Skeletal muscle cell (primary cell): Measurements from ENCODE around the gene GSTM2.
A peak's percentile ranks its signal among the peaks of the same experiment; 100 is the strongest.
"Not testable (repeated sequence)": the region's sequence is repeated elsewhere in the genome, so short reads cannot be mapped to it uniquely, and the experiment has no call there.

Experiments
- DNase-seq: peaks from one replicate; pipeline ENCODE4 v3.0.0-alpha.2; 2010; ENCODE audit warnings: low read depth
- H3K4me3 ChIP-seq: 2 replicates; pipeline ENCODE4 v1.5.1; 2011; ENCODE audit warnings: low read depth, mild to moderate bottlenecking, control low read depth, low read length, moderate library complexity

Gene GSTM2

GRCh38 chr1:109704173-109704572 lies 36.3 kb downstream of the GSTM2 start:
- H3K4me3 ChIP-seq: no peak overlapping the region
- DNase-seq: no peak

- DNase-seq: no peak
Measured at GRCh38 chr1:109705411-109705810, 37.6 kb downstream of the GSTM2 start.

DNA sequence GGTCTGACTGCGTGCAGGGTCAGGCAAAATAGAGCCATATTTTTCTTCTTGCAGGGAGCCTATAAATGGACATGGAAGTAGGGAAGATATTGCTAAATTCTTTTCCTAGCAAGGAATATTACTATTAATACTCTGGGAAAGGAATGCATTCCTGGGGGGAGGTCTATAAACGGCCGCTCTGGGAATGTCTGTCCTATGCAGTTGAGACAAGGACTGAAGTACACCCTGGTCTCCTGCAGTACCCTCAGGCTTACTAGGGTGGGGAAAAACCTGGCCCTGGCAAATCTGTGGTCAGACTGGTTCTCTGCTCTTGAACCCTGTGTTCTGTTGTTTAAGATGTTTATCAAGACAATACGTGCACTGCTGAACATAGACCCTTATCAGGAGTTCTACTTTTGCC lies 41.1 kb downstream of the GSTM2 start:
- H3K4me3 ChIP-seq, DNase-seq: not testable (repeated sequence)

More at GRCh38 chr1:109705411-109705810, 37.6 kb downstream of the GSTM2 start:
- no peak overlapping the region for H3K4me3 ChIP-seq

DNA sequence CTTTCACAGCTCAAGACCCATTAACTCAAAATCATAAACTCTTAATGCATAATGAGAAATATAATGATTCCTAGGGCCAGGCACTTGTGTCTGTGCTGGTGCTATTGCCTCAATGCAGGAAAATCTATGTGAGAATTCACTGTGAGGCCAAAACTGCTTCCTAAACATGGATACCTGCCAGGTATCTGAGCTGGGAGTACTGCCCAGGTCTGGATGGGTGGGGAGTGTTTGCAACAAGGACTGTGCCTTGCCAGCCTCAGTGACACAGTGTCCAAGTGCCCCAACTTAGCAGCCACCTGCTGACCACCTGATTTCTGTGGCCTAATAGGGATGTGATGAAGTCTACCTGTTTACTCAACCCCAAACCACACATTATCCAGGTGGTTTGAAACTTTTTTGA lies 42.0 kb downstream of the GSTM2 start:
- H3K4me3 ChIP-seq, DNase-seq: not testable (repeated sequence)

DNA sequence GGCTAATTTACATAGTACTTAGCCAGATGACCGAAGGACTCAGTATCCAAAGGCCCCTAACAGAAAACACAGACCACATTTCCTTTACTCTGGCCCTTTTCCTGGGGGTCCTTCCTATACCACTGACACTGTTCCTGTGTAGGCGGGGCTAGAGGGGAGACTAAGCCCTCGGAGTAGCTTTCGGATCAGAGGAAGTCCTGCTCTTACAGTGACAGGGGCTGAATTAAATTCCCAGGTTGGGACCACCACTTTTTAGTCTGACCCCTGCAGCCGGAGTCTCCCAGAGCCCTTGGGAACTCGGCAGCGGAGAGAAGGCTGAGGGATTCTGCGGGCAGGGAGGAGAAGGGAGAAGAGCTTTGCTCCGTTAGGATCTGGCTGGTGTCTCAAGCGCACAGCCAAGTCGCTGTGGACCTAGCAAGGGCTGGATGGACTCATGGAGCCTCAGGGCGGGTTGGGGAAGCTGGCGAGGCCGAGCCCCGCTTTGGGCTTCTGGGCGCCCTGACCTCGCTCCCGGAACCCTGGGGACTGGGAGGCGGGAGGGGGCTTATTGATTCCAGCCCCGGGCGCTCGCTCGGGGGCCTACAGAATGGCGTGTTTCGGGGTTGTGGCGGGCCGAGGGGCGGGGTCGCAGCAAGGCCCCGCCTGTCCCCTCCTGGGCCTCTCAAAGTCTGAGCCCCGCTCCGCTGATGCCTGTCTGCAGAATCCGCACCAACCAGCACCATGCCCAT lies 43.9 kb downstream of the GSTM2 start, which contains the start of gene GSTM5:
GSTM5 (plus strand) TSS at position 659 of the 728 bp plus-strand sequence; CDS start at position 721, 62 bp downstream.
- H3K4me3 ChIP-seq: peak within 1 kb of the TSS; percentile 18
- DNase-seq: not testable (repeated sequence)

DNA sequence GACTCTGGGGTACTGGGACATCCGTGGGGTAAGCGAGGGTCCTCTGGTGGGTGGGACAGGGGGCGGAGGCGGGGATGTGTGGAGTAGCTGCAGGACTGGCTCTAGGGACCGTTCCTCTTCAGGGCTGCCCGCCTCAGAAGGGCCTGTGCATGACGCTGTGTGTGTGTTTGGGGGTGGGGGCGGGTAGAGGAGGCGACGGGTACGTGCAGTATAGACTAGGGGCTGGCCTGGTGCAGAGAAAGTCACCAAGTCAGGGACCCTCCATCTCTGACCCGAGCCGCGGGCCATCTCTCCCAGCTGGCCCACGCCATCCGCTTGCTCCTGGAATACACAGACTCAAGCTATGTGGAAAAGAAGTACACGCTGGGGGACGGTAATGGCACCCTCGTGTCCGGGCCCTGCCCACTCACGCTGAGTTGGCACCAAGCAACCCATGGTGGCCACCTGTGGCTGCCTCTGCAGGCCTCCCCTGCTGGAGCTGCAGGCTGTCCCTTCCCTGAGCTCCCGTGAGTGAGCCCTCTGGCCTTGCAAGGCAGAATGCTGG lies 44.5 kb downstream of the GSTM2 start:
- H3K4me3 ChIP-seq: peak overlapping the region; percentile 18
- no peak for DNase-seq

DNA sequence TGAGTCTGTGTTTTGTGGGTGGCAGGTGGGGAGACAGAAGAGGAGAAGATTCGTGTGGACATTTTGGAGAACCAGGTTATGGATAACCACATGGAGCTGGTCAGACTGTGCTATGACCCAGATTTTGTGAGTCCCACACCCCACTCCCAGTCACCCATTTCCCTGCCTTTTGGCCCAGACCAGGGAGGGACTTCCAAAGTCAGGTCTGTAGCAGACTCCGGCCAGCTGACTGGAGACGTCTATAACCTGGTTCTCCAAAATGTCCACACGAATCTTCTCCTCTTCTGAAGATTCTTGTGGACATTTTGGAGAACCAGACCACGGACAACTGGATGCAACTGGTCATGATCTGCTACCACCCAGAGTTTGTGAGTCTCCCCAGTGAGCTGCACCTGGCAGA lies 45.8 kb downstream of the GSTM2 start:
- DNase-seq: no peak
- no peak overlapping the region for H3K4me3 ChIP-seq

DNA sequence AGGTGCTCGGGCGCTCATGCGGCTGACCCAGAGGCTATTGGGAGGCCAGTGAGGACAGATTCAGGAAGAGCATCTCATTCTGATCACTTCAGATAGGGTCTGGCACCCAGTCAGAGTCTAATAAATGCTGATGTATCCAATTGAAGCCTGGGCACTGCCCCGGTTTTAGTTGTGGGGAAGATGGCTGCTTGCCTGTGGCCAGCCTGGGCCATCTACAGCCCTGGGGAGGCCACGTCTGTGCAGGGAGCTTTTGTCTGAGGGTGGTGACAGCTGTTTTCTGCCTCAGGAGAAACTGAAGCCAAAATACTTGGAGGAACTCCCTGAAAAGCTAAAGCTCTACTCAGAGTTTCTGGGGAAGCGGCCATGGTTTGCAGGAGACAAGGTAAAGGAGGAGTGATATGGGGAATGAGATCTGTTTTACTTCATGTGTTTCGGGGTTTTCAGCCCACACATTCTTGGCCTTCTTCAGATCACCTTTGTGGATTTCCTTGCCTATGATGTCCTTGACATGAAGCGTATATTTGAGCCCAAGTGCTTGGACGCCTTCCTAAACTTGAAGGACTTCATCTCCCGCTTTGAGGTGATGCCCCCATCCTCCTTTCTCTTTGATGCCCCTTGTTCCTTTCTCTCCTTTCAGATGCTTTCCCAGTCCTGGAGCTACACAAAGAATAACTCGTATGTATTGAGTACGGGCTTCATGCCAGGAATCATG lies 47.0 kb downstream of the GSTM2 start:
- no peak overlapping the region for H3K4me3 ChIP-seq
- DNase-seq: no peak

DNA sequence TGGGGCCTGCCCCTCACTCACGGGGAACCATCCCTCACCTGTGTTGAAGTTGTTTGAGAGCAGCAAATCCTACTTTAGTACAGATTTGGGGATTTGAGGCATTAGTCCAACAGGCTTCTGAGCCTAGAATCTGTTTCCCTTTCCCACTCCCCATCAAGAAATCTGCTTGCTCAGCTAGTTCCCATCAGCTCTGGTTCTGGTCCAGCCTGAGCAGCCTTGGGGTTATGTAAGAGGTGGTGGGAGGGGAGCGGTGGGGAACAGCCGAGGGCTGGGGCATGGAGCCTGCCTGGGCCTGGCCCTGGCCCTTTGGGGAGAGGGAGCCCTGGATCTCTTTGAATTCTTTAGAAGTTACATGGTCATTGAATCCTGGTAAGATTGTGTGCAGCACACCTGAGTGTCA lies 48.3 kb downstream of the GSTM2 start:
- no peak for DNase-seq
- no peak overlapping the region for H3K4me3 ChIP-seq

GRCh38 chr1:109716570-109717090 lies 48.8 kb downstream of the GSTM2 start:
- no peak for DNase-seq

DNA sequence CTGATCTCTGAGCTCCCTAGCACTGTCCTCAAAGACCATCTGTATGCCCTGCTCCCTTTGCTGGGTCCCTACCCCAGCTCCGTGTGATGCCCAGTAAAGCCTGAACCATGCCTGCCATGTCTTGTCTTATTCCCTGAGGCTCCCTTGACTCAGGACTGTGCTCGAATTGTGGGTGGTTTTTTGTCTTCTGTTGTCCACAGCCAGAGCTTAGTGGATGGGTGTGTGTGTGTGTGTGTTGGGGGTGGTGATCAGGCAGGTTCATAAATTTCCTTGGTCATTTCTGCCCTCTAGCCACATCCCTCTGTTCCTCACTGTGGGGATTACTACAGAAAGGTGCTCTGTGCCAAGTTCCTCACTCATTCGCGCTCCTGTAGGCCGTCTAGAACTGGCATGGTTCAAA lies 49.9 kb downstream of the GSTM2 start:
- no peak overlapping the region for H3K4me3 ChIP-seq
- DNase-seq: no peak

More at GRCh38 chr1:109716570-109717090, 48.8 kb downstream of the GSTM2 start:
- no peak overlapping the region for H3K4me3 ChIP-seq

GRCh38 chr1:109718495-109718894 lies 50.6 kb downstream of the GSTM2 start:
- no peak for DNase-seq
- no peak overlapping the region for H3K4me3 ChIP-seq

GRCh38 chr1:109719337-109719837 lies 51.5 kb downstream of the GSTM2 start:
- no peak for DNase-seq
- H3K4me3 ChIP-seq: no peak overlapping the region

- H3K4me3 ChIP-seq: no peak overlapping the region
- DNase-seq: no peak
Measured at GRCh38 chr1:109721042-109721441, 53.2 kb downstream of the GSTM2 start.

DNA sequence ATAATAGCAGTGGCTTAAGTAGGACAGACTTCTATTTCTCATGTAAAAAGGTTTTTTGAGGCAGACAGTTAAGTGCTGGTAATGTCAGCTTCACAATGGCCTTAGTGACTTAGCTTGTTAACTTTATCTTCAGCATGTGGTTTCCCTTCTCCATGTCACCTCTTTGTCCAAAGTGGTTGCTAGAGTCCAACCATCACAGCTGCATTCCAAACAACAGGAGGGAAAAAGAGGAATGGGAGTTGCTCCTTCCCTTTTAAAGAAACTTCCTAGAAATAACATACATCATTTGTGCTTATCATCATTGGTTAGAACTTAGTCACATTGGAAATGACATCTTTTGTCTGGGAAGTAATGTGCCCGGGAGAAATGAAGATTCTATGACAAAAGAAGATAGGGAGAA lies 54.1 kb downstream of the GSTM2 start:
- no peak for DNase-seq
- H3K4me3 ChIP-seq: no peak overlapping the region

- no peak for DNase-seq
- no peak overlapping the region for H3K4me3 ChIP-seq
Measured at GRCh38 chr1:109722908-109723691, 55.2 kb downstream of the GSTM2 start.
